SK-N-DZ (cell line): ENCODE measurements around the gene BSN.

Experiments
- DNase-seq: peaks from one replicate; pipeline ENCODE4 v3.0.0-alpha.2; 2015; ENCODE audit warnings: low spot score

BSN gene

DNA sequence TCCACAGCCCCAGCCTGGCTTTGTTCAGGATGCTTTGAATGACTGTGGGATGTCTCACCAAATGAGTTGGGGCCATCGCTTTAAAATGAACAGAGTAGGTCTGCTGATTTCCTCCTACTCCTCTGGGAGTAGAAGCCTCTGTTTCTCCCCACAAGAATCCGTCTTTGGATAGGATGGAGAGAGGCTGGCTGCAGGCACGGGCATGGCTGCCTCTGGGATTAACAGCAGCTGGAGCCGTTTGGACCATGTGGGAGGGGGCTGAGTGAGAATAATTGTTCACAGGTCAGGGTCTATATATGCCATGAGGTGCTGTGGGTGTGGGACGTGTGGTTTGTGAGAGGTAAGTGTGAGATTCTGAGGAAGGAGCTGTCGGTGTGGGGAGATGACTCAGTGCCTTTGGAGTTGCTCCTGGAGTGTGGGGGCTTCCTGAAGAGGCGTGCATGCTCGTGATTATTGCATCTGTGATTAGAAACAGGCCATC lies 71.9 kb downstream of the BSN start:
- no peak for DNase-seq

DNA sequence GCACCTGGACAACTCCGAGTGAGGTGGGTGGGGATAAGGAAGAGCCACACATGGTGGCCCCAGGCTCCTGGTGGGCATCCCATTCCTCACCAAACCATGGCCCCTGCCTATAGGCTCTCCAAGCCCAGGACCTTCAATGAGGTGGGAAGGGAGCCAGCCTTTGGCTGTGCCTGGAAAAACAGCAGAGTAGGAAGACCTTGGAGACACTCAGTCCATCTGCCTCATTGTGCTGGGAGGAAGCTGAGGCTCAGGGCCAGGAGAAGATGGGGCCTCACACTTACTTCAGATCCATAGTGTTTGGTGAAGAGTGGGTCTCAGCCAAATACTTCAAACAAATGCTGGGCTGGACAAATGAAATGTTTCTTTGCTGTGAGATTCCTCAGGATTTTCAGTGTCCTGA lies 72.5 kb downstream of the BSN start:
- no peak for DNase-seq

DNA sequence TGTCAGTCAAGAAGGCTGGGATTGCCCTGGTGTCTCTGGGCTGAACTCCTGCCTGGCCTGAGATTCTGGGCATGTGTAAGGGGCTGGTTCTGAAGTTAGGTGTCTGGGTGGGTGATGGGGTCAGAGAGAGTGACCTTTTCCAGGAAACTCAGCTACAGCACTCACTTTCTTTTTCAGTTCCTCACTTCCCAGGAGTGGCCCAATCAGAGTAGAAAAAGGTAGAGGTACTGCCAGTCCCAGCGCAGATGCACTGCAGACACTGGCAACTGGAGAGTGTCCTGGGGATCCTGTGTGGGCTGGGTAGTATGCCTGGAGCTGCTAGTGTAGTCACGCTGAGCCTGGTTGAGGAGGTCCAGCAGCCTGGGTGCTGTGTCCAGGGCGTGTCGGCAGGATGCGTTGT lies 73.4 kb downstream of the BSN start:
- no peak for DNase-seq

DNA sequence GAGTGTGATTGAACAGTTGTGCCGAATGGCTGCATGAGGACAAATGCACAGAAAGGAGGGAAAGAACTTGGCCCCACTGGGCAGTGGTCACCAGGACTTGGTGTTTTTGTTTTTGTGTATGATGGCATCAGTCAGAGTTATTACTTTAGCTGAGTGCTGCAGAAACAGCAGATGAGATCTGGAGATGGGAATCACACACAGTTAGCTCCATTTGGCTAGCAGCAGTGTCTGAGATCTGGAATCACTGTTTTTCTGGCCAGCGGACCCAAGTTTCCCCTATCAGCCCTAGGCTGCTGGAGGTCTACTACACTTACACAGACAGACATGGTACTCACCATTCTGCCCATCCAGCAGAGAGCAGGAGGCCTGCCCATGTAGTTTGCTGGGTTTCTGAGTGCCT lies 74.0 kb downstream of the BSN start:
- no peak for DNase-seq

DNA sequence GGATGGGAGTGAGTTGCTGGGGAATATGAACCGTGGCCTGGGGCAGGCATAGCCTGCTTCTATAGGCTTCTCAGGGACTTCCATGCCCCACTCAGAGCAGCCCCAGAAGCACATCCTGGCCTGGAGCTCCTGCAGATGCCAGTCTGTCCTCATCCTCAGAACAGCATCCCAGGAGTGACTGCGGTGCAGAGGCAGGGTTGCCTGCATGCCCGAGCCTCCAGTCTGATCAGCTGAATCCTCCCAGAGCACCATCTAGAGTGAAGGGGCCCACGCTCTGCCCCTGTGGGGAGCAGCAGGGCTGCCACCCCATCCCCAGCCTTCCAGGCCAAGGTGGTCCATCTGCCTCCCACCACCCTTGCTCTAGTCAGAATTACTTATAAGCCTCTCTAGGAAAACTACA lies 75.2 kb downstream of the BSN start:
- DNase-seq, result no peak

DNA sequence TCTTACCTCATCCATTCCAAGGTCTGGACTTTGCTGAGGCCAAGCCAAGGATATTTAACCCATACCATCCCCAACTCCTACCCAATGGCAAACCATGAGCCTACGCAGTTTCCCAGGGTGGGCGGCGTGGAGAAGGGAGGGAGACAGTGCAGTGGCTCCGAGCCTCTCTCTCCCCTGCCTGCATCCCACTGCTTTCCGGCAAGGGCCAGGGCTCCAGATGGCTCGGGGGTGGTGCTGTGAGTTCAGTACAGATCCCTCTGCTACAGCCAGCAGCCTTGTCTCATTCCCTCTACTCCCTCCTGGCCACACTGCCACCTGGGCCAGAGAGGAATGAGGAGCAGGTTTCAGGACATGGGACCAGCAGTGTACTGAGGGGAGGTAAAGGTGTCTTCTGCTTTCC lies 75.6 kb downstream of the BSN start:
- DNase-seq, result no peak

DNA sequence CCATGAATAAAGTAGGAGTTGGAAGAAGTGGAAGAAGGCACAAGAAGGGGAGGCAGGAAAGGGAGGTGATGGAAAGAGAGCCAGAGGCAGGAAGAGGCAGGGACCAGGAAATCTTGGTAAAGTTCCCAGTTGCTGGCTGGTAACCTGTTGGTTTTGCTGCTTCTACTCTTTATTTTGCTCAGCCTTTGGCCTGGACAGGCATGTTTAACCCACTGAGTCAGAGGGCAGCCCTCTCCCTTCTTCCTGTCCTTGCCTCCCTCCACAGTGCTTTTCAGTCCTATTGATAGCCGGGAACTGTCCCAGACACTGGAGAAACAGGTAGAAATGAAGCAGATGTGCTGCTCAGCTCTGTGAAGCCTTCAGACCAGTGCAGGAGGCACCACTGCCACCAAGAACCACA lies 76.5 kb downstream of the BSN start:
- DNase-seq, result no peak

DNA sequence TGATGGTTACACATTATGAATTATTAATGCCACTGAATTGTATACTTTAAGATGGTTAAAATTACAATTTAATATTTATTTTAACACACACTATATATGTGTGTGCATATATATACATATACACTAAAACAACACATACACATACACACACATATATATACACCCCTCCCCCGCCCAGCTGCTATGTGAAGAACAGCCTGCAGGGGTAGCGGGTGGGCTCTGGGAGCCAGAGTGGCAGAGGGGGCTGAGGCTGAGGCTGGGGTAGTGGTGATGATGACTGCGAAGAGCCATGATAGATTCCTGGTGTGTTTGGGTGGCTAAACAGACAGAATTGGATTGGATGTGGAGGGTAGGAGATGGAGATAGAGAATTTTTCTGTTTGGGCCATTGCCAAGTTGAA lies 80.5 kb downstream of the BSN start:
- no peak for DNase-seq

DNA sequence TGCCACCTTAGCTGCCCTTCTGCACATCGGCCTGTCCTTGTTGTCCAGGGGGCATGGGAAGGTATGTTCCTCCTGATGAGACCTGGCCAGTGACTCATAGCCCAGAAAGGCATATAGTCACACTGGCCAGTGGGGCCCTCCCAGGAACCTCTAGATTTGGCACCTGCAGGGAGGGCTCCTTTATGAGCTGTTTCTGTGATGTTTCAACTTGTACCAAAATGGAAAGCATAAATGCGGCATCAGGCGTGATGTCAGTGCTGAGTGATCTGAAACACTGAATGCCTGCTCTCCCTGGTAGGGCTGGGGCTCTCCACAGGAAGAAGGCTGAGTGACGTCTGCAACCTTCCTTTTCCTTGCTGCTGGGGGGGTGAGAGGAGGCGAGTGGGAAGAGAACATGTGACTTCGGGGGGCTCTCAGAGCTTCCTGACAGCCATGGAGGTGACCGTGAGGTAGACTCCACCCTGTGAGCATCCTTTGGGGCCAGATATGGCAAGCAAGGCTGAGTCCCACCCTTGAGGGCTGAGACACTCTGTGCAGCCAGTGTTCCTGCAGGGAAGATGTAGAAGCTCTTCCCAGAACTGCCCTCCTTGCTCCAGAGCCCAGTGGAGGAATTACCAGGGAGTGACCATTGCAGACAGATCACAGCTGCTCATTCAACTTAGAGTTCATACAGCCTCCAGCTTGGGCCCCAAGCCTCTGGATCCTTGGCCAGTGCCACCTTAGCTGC lies 82.8 kb downstream of the BSN start:
- DNase-seq, result no peak

DNA sequence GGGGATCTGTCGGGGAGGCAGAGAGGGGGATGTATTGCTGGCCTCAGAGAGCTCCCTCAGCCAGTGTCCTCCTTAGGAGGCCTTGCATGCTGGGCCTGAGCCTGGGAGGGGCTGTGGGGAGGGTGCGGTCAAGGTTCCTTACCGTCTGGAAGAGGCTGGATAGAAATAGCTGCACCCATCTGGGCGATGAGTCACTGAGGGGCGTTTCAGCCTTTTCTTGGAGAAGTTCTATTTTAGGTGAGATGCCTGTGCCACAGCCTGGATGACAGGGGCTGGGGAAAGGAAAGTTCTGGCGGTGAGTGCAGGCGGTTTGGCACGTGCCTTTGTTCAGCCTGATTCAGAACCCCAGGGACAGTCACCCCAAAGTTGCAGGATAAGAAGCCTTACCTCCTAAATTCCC lies 84.2 kb downstream of the BSN start:
- DNase-seq, result no peak

DNA sequence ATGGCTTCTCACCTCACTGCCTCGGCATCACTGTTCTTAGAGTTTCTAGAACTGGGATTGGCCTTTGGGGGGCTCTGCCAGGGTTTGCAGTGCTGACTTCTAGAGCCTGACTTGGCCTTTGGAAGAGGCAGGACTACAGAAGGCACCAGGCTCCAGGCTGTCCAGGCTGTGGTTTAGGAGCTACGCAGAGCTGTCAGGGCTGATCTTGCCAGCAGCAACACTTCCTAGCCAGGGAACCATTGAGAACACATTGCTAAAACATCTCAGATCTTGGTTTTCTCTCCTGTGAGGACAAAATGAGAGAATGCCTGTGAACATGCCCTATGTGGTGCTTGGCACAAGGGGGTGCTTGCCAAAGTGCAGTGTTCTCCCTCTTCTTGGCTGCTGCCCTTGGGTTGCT lies 85.3 kb downstream of the BSN start:
- DNase-seq, result no peak

DNA sequence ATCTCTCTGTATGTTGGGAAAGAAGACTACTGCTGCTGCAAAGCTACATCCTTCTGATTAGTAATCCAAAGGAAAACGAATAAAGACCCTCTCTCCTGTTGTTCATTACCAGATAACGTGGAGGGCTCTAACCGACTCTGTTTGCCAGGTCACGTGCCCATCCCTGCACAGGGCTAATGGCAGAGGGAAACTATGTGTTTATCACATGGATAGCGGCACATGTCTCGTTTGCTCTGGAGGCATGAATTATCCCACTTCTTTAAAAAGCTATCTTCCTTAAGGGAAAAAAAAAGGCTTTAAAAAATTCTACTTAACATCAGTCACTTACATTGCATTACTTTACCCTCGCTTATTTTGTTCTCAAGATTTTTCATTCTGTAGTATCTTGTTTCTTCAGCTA lies 87.0 kb downstream of the BSN start:
- no peak for DNase-seq

DNA sequence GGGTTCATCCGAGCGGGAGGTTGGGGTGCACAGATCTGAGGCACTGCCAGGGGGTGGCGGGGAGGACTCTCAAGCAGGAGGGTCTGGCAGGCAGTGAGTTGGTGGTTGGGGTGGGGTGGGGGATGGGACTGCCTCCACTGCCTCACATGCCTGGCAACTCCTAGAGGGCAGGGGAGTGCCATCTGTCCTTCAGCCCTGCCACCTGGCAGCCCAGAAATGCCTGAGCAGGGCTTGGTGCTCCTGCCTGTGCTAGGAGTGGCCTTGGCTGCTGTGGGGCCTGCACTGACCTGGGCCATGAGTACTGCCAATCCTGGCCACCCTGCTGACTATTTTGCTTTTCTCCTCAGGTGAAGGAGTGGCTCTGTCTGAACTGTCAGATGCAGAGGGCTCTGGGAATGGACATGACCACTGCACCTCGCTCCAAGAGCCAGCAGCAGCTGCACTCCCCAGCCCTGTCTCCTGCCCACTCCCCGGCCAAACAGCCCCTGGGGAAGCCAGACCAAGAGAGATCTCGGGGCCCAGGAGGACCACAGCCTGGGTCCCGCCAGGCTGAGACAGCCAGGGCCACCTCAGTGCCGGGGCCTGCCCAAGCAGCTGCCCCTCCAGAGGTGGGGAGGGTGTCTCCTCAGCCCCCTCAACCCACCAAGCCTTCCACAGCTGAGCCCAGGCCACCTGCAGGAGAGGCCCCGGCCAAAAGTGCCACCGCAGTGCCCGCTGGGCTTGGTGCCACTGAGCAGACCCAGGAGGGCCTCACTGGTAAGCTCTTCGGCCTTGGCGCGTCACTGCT lies 87.8 kb downstream of the BSN start:
- no peak for DNase-seq

DNA sequence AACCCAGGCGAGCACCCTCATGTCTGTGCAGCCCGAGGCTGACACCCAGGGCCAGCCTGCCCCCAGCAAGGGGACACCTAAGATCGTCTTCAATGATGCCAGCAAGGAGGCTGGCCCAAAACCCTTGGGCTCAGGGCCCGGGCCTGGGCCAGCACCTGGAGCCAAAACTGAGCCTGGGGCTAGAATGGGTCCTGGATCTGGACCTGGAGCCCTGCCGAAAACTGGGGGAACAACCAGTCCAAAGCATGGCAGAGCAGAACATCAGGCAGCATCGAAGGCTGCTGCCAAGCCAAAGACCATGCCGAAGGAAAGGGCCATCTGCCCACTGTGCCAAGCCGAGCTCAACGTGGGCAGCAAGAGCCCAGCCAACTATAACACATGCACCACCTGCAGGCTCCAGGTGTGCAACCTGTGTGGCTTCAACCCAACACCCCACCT lies 88.5 kb downstream of the BSN start:
- no peak for DNase-seq

DNA sequence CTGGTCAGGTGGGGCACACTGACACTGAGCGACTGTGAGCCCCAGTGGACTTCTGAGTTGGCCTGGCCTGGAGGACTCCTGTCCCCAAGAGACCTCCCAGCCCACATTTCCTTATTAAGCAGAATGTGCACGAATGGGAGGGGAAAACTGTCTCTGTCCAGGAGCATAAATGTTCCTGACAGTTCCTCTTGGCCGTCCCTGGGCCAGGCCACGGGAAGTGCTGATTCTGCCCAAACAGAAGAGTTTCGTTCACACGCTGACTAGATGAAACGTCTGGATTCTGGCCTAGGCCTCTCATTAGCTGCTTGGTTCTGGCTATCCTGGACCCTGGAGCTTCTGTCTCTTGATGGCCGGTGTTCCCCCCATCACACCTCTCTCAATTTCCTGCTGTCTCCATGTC lies 90.4 kb downstream of the BSN start:
- DNase-seq, result no peak

DNA sequence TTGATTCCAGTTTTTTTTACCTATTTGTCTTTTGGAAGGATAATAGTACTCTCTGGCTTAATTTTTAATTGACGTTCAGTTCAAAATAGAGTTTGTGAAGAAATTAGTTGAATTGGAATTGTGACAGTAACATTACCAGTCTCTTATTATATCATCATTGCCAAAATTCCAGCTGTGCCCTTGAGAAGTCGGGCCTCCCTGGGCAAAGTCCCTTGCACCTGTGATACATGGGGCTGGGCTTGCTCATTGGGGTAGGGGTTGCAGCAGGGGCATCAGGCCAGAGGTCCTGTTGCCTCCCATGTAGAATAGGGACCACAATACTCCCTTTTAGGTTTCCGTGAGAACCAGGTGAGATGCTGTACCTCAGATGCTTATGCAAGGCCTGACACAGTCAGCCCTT lies 92.0 kb downstream of the BSN start:
- DNase-seq, result no peak

DNA sequence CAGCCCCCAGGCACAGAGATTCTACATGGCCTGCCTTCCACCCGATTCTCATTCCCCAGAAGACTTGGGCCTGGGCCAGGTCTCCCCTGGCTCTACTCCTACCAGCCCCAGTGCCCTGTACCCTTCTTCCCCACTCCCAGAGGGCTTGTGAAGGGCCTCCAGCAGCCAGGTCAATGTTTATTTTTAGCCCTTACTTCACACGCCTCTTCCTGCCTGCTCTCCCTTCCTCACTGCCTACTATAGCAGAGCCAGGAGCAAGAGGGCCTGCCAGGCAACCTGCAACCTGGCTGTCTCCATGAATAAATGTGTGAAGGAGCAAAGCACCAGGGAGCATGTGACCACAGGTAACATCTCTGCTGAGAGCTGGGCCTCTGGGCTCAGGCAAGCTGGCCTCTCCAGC lies 93.5 kb downstream of the BSN start:
- no peak for DNase-seq

DNA sequence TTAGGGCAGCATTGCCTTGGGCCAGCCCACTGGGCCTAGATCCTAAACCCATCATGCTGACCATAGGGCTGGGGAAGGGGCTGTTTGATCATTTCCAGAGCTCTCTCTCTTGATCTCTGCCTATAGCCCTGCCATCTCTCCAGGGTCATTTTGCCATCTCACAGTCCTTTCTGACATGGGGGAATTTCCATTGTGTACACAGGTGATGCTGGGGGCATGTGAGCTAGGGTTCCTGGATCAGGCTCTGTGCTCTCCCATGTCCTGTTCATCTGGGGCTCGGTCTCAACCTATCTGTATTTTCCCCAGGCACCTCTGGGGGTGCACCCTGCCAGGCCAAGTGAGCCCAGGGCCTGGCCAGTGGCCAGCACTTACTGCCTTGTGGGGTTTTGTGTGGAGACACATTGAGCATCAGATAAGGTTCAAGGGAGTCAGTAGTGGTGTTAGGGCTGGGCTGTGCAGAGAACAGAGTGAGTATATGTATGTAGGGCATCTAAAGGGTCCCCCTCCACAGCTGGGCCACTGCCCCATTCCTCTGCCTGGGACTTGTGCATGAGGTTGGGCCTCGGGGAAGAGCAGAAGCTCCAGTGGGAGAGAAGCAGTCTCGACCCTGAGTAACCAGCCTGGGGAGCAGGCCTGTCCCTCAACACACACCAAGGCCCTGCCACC lies 94.2 kb downstream of the BSN start:
- DNase-seq, result no peak

DNA sequence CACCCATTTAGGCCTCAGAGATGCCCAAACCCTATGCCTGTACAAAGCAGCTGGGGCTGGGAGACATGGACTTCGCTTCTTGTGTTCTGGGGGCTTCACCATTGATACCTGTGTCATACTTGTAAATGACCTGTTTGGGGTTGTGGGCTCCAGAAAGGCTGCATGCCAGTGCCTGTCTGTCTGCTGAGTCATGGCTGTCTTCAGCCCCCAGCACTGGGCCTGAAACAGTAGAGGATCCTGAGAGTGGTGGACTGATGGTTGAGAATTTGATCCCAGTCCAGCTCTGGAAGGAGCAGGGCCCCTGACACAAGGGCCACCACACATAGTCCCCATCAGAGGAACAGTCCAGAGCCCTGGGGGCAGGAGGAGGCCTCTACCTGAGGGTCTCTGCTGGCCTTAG lies 95.3 kb downstream of the BSN start:
- DNase-seq, result no peak

DNA sequence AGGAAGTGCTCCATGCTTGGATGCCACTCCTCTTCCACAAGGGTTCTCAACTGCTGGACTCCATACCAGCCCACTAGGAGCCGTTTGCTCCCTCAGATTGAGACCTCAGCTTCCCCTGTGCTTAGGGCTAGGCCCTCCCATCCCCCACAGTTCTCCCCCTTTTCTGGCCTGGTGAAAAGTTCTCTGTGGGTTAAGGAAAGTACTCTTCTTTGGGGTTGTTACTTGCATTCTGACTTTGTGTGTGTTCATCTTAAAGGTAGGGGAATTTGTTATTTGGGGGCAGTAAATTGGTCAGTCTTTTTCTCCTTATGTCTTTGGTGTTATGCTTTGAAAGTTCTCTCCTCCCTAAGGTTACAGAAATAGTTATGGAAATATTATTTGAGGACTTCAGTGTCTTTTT lies 95.9 kb downstream of the BSN start:
- no peak for DNase-seq

DNA sequence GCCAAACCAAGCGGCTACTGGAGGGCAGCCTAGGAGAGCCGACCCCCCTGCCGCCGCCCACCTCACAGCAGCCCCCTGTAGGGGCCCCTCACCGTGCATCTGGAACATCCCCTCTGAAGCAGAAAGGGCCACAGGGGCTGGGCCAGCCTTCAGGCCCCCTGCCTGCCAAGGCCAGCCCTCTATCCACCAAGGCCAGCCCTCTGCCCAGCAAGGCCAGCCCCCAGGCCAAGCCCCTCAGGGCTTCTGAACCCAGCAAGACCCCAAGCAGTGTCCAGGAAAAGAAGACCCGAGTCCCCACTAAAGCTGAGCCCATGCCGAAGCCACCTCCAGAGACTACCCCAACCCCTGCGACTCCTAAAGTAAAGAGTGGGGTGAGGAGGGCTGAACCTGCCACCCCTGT lies 96.4 kb downstream of the BSN start:
- DNase-seq, result no peak

DNA sequence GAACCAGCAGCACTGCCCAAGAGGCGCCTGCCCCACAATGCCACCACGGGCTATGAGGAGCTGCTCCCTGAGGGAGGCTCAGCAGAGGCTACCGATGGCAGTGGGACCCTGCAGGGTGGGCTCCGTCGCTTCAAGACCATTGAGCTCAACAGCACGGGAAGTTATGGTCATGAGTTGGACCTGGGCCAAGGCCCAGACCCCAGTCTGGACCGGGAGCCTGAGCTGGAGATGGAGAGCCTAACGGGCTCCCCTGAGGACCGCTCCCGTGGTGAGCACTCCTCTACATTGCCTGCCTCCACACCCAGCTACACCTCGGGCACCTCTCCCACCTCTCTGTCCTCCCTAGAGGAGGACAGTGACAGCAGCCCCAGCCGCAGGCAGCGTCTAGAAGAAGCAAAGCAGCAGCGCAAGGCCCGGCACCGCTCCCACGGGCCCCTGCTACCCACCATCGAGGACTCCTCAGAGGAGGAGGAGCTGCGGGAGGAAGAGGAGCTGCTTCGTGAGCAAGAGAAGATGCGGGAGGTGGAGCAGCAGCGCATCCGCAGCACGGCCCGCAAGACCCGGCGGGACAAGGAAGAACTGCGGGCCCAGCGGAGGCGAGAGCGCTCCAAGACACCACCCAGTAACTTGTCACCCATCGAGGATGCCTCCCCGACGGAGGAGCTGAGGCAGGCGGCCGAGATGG lies 98.1 kb downstream of the BSN start:
- DNase-seq, result no peak
